NCI-H2171 (cell line): Measurements from ENCODE around the gene GNAQ.
"Not testable (repeated sequence)": the region's sequence is repeated elsewhere in the genome, so short reads cannot be mapped to it uniquely, and the experiment has no call there.

Experiments used
- DNase-seq: peaks from one replicate; lab custom pipeline; 2025; lab: John Stamatoyannopoulos, UW

GNAQ gene

GRCh38 chr9:77771171-77771570 is 260.4 kb downstream of the GNAQ start:
- DNase-seq: no peak

- DNase-seq: no peak
These were observed 261.3 kb downstream of the GNAQ start for GRCh38 chr9:77770340-77770739.

GRCh38 chr9:77769246-77769645 is 262.4 kb downstream of the GNAQ start:
- DNase-seq: no peak

GRCh38 chr9:77766587-77766986 is 265.0 kb downstream of the GNAQ start:
- DNase-seq: no peak

- no peak for DNase-seq
These were observed 265.8 kb downstream of the GNAQ start for GRCh38 chr9:77765781-77766259.

GRCh38 chr9:77764894-77765780 is 266.5 kb downstream of the GNAQ start:
- DNase-seq: peak; percentile 8

- no peak for DNase-seq
These were observed 268.0 kb downstream of the GNAQ start for GRCh38 chr9:77763566-77763965.

- DNase-seq: not testable (repeated sequence)
These were observed 270.7 kb downstream of the GNAQ start for GRCh38 chr9:77760919-77761318.

GRCh38 chr9:77759391-77759790 is 272.2 kb downstream of the GNAQ start:
- no peak for DNase-seq

- DNase-seq: no peak
These were observed 275.2 kb downstream of the GNAQ start for GRCh38 chr9:77756449-77756848.

GRCh38 chr9:77753180-77753579 is 278.4 kb downstream of the GNAQ start:
- no peak for DNase-seq

- DNase-seq: no peak
These were observed 279.1 kb downstream of the GNAQ start for GRCh38 chr9:77752554-77752953.

GRCh38 chr9:77751341-77752091 is 280.1 kb downstream of the GNAQ start:
- DNase-seq: no peak

GRCh38 chr9:77750981-77751340 is 280.6 kb downstream of the GNAQ start:
- DNase-seq: no peak

GRCh38 chr9:77750284-77750683 is 281.3 kb downstream of the GNAQ start:
- DNase-seq: no peak

- no peak for DNase-seq
These were observed 283.3 kb downstream of the GNAQ start for GRCh38 chr9:77748214-77748772.

GRCh38 chr9:77747163-77747562 is 284.4 kb downstream of the GNAQ start:
- DNase-seq: no peak

- DNase-seq: peak; percentile 27
These were observed 286.7 kb downstream of the GNAQ start for GRCh38 chr9:77744841-77745430.

- DNase-seq: no peak
These were observed 288.2 kb downstream of the GNAQ start for GRCh38 chr9:77743386-77743785.

- DNase-seq: no peak
These were observed 292.7 kb downstream of the GNAQ start for GRCh38 chr9:77738932-77739331.

- DNase-seq: no peak
These were observed 296.1 kb downstream of the GNAQ start for GRCh38 chr9:77735494-77735893.

- peak; percentile 76 for DNase-seq
These were observed 299.7 kb downstream of the GNAQ start for GRCh38 chr9:77731930-77732329.
